DND-41 (cell line): ENCODE data around the gene PCDHGA1.

ENCODE experiments used
- CTCF ChIP-seq: IDR thresholded peaks from 2 replicates; pipeline ENCODE4 v1.5.1; 2012; ENCODE audit warnings: borderline replicate concordance, low read length, moderate library complexity, mild to moderate bottlenecking; ENCODE audit not compliant: poor library complexity, severe bottlenecking; ENCODE audit errors: extremely low read depth
- EZH2 ChIP-seq: IDR thresholded peaks from 3 replicates; pipeline ENCODE4 v1.6.1; 2012; ENCODE audit warnings: borderline replicate concordance, low read depth, mild to moderate bottlenecking, moderate library complexity, low read length, inconsistent platforms; ENCODE audit not compliant: severe bottlenecking

DNA sequence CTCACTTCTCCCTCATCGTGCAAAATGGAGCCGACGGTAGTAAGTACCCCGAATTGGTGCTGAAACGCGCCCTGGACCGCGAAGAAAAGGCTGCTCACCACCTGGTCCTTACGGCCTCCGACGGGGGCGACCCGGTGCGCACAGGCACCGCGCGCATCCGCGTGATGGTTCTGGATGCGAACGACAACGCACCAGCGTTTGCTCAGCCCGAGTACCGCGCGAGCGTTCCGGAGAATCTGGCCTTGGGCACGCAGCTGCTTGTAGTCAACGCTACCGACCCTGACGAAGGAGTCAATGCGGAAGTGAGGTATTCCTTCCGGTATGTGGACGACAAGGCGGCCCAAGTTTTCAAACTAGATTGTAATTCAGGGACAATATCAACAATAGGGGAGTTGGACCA lies 101.0 kb downstream of the PCDHGA1 start:
- no peak for TF ChIP-seq EZH2
- no peak for TF ChIP-seq CTCF
